ENCODE results near the gene RNU6-8. TPM values are rescaled to one million over a fixed set of nuclear protein-coding genes. Genes with fewer than 3 reads are reported as not detected.

Gene RNU6-8
- total RNA-seq, 1 experiment from 2014 or later, result not detected

DNA sequence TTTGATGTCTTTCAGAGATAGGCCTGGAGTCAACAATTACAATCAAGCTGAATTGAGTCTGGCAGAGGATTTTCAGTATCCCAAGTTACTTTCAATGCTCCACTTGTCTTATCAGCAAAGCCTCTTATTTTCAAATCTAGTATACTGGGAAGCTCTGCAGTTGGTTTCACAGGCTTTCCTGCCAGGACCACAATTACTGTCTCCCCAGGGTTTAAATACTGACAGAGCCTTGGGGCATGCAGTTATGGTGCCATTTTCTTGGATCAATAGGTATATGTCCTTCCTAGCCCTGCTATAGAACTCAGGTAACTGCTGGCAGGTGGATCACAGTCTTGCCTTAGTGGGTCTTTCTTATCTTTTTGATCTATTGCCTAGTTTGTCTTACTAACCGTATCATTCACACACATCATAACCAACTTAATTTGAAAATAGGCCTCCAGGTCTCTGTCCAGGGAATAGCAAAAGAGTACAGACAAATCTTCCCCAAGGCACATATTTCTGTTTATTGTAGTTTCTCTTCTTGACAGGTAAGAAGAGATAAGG lies 22.4 kb upstream of the RNU6-8 start:
- TF ChIP-seq, protein P1, sequence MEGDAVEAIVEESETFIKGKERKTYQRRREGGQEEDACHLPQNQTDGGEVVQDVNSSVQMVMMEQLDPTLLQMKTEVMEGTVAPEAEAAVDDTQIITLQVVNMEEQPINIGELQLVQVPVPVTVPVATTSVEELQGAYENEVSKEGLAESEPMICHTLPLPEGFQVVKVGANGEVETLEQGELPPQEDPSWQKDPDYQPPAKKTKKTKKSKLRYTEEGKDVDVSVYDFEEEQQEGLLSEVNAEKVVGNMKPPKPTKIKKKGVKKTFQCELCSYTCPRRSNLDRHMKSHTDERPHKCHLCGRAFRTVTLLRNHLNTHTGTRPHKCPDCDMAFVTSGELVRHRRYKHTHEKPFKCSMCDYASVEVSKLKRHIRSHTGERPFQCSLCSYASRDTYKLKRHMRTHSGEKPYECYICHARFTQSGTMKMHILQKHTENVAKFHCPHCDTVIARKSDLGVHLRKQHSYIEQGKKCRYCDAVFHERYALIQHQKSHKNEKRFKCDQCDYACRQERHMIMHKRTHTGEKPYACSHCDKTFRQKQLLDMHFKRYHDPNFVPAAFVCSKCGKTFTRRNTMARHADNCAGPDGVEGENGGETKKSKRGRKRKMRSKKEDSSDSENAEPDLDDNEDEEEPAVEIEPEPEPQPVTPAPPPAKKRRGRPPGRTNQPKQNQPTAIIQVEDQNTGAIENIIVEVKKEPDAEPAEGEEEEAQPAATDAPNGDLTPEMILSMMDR (conservative IDR thresholded peaks at IDR 0.05), result no peak
- H3K79me1 ChIP-seq (ENCODE audit: insufficient read depth, low read depth, low read length, poor library complexity, severe bottlenecking), result no peaks in the 10 kb centered on the region
- no peaks in the 10 kb centered on the region for H3K23me2 ChIP-seq (ENCODE audit: insufficient read length, low read depth, low read length, poor library complexity, severe bottlenecking)
- no peak overlapping the region for H3K27ac ChIP-seq (ENCODE audit: insufficient read length, low read depth, low read length)
- no peaks in the 10 kb centered on the region for H4K20me1 ChIP-seq (ENCODE audit: control insufficient read depth, insufficient read depth, insufficient read length)
- H2BK15ac ChIP-seq (ENCODE audit: low read depth, low read length), result no peak overlapping the region
- H4K5ac ChIP-seq (ENCODE audit: insufficient read length, low read depth, low read length), result no peak overlapping the region
- no peak overlapping the region for H2BK5ac ChIP-seq (ENCODE audit: insufficient read length, low read length)
- DNase-seq, result no peak
- no peak overlapping the region for H3K18ac ChIP-seq (ENCODE audit: insufficient read length, low read depth, low read length)
- WGBS (ENCODE audit: extremely low coverage, insufficient read length, low lambda C conversion rate), result no CpG with 5 or more reads among the region's 1 CpG
- H2BK12ac ChIP-seq (ENCODE audit: insufficient read length, low read depth, low read length), result no peak overlapping the region
- no peak overlapping the region for H3K23ac ChIP-seq (ENCODE audit: insufficient read length, low read depth, low read length)
- H3K27me3 Mint-ChIP-seq (ENCODE audit: low read depth), result no peaks in the 10 kb centered on the region
- no peaks in the 10 kb centered on the region for H3K79me2 ChIP-seq (ENCODE audit: insufficient read depth, low read length)
- no peak overlapping the region for H3K4me3 Mint-ChIP-seq
- H3K4ac ChIP-seq (ENCODE audit: low read depth, low read length), result no peak overlapping the region
- H3K9me3 Mint-ChIP-seq, result no peaks in the 10 kb centered on the region
- no peaks in the 10 kb centered on the region for H3K4me1 Mint-ChIP-seq
- H3K14ac ChIP-seq (ENCODE audit: insufficient read depth, low read length), result no peak overlapping the region
- H4K91ac ChIP-seq (ENCODE audit: insufficient read length, low read depth, low read length), result no peak overlapping the region
- H2AK5ac ChIP-seq (ENCODE audit: insufficient read length, low read length), result no peak overlapping the region
- H2BK120ac ChIP-seq (ENCODE audit: low read depth, low read length, poor library complexity, severe bottlenecking), result no peak overlapping the region
- no peak overlapping the region for H3K9ac ChIP-seq (ENCODE audit: extremely low read depth, insufficient read length, low read length)
- no peaks in the 10 kb centered on the region for H3K36me3 Mint-ChIP-seq (ENCODE audit: insufficient read depth in 1 of 3, low read depth in 3 of 3)
- H3K27me3 ChIP-seq (ENCODE audit: insufficient read depth, low read length), result no peaks in the 10 kb centered on the region
- no peak overlapping the region for H2AFZ ChIP-seq (ENCODE audit: low read length)
- H4K8ac ChIP-seq (replicated peaks; ENCODE audit: insufficient read length, low read depth, low read length), result no peak overlapping the region
- H3K56ac ChIP-seq (ENCODE audit: insufficient read length, low read depth, low read length), result no peak overlapping the region
- H3K4me1 ChIP-seq (ENCODE audit: insufficient read depth, low read length), result no peaks in the 10 kb centered on the region
- no peak overlapping the region for H2BK20ac ChIP-seq (ENCODE audit: low read depth, low read length, poor library complexity, severe bottlenecking)
- H3K9me3 ChIP-seq (ENCODE audit: control insufficient read depth, low read depth, low read length), result no peaks in the 10 kb centered on the region
- no peak overlapping the region for H3K4me2 ChIP-seq (ENCODE audit: insufficient read depth, insufficient read length, low read length)
- H3K27ac Mint-ChIP-seq, result 0 out of 7 replicates have a peak overlapping the region, but pooled peaks of 1 of the 3 experiments have one; percentile 21
- H3T11ph ChIP-seq (ENCODE audit: low read length), result no peak overlapping the region

Data from H9 (cell line).